Stimulated activated CD4-positive, alpha-beta T cell treated with anti-CD3 and anti-CD28 coated beads, Interleukin-4, amount 100 ng/mL, for 1 hour (primary cell): Measurements from ENCODE around the gene SLC38A8.

Experiments
- DNase-seq: peaks from one replicate; pipeline ENCODE4 v3.0.0-alpha.2; 2020

SLC38A8 gene

DNA sequence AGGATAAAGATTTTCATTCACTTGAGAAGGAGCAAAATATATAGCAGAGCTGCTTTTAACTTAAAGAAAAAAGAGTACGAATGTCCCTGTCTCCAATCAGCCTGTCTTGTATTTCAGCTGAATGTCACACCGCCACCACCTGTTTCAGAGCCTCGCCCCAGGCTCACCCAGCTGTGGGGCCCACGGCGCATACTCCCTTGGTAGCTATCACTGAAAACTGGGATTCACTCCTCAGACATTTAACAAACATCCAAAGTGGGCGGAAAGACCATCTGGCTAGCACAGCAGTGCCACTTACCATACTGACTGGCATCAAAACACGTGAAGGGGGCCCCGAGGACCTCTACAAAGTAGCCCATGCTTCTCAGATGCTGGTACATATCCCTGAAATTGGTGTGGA is 25.4 kb upstream of the SLC38A8 start:
- DNase-seq, result no peak

DNA sequence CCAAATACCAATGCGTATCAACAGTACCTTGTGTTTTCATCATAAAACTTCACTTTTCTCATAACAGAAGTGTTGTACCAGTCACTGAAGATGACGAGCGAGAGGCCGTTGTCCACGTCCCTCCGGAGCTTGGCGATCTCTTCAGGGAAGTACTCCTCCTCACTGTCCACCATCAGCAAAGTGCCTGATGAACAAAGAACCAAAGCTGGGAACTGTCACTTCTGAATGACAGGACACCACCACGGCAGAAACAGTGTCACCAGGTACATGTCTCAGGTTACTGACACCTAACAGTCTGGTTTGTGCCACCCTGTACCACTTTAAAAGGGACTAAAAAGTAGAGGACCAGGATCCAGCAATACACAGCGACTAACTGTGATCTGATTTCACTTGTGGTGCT is 25.0 kb upstream of the SLC38A8 start:
- no peak for DNase-seq

DNA sequence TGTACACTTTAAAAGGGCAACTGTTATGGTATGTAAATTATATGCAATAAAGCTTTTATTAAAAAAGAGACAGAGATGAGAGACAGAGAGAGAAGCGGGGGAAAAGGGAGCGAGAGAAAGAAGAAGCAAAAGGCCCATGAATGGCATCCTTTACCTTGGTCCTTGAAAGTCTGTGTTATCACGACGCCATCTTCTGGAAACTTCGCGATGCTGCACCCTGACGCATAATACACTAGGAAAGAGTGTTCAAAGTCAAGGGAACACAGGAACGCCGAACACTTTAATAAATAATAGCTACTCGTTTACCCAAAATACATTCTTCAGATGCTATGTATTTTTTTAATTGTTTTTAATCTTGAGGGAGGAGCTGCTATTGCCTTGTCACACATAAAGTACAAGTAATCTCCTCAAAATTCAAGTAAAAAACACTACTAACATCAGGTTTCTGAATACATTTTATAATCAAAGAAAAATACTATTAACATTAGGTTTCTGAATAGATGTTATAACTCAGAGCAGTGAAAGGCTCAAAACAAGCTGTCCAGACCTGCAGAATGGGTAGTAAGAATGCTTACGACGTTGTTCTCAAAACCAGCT is 23.0 kb upstream of the SLC38A8 start:
- DNase-seq, result peak; percentile 32

DNA sequence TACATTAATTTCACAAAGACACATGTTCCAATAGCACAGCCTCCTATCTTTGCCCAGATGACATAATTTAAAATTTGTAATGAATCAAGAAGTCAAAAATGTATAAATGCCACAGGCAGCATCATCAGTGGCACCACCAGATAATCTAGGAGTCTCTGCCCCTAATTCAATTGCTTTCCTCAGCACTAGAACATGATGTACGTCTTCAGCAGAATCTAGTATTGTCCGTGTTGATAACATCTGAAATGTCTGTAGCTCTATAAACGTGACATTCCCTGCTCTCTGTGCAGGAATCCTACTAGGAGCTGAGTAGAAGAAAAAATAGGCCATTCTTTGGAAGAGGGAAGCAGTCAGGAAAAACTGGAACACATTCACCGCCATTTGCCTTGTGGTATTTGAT is 21.4 kb upstream of the SLC38A8 start:
- DNase-seq, result no peak

DNA sequence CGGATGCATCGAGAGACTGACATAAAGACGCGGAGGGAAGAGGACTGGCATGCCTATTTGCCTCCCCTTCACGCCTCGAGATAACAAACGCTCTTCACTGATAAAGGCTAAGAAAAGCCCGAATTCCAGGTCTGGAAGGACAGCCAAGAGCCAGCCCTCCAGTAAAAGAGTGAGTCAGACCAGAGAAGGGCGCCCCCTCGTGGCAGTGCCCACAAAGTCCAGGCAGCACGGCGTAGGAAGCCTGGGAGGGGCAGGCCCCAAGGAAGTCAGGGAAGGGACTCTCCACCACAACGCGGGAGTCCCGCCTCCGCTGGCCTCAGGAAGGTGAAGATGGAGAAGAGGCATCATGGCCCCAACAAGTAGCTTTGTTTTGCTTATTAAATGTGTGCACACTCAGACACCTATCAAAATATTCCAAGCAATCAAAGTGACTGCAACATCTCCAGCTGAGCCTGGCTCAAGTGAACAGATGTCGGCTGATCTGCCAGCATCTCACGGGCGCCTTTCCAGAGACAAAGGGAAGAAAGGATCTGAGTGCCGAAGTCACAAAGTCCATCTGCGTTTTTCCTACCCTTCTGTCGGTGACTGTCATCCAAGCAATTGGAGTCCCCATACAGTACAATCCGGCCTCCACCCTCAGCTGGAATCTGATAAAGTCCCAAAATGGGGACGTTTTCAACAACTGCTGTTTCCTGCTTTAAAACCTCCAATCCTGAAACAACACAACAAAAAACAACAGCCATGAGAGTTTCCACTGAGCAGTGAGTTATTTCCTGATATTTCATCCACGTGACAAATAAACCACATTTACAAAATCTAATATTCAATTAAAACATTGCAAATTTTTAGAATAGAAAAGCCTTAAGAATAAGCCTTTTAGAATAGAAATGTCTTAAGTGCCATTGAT is 20.4 kb upstream of the SLC38A8 start:
- DNase-seq, result peak; percentile 70

DNA sequence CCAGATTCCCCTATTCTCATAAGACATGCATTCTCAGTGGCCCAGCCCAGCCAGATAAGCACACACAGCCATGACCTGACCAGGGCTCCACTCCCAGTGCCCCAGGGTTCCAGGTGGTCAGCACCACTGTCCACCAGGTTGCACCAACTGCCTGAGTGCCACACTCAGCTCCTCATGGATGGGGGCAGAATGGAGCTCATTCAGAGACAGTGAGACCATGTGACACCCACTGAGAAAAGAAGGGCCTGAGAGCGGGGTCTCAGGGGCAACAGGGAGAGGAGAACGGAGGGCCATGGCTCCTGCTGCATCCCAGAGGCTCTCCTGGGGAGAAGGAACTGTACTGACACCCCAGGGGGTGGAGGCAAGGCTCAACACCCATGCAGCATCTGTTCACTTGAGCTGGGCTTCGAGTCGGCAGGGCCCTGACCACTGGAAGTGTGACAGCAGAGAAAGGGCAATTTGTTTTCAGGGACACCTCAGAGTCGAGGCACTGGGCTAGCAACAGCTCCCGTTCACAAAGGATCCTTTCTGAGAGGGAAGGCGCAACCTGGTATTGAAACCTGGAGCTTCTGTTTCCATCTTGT is 18.7 kb upstream of the SLC38A8 start:
- no peak for DNase-seq

DNA sequence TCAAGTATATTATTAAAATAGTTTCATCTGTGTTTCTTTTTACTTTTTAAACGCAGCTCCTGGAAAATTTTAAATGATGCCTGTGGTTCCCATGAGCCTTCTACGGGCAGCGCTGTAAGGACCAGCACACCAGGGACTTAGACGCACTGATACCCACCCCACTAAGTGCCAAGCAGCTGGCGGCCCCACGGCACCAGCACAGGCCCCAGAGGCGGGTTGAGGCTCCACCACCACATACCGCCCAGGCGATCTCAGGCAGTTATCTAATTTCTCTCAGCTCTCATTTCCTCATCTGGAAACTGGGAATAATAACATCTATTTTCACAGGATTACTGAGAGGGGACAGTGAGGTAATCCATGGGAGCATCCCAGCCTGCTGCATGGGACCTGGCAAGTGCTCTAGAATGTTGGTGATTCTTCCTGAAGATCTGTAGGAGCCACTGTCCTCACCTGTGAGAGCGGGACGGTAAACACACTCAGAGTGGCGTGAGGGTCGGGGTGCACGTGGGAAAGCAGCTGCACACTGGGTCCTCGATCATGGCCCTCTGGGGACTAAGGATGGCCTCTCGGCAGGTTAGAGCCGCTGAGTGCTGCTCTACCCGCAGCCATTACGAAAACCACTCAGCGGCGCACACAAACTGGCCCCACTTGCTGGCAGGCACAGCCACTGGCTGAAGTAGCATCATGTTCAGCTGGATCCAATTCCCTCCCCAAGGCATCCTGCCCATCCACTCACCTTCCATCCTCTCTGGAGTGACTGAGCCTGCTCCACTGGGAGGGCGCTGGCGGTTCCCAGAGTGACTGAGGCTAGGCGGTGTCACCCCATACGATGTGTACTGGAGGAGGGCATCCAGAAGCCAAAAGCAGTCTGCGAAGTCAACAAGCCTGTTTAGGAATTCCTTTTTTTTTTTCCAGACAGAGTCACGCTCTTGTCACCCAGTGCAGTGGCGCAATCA is 17.6 kb upstream of the SLC38A8 start:
- DNase-seq, result no peak

DNA sequence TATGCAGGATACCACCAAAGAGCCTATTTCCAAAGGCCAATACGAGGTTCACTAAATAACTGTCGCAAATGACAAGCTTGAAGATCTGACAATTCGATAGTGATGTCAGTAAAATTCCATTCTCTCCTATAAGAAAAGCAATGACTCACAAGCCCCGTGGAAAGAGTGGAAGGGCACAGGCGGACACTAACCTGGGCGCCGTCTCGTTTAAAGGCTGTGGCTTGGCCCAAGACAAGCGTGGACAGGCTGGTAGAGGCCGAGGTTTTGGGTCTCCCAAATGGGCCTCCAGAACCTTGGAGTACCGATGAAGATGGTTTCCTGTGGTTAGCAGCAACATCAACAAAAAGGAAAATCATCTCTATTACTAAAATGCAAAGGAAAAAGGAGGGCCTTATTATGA is 16.5 kb upstream of the SLC38A8 start:
- DNase-seq, result no peak

DNA sequence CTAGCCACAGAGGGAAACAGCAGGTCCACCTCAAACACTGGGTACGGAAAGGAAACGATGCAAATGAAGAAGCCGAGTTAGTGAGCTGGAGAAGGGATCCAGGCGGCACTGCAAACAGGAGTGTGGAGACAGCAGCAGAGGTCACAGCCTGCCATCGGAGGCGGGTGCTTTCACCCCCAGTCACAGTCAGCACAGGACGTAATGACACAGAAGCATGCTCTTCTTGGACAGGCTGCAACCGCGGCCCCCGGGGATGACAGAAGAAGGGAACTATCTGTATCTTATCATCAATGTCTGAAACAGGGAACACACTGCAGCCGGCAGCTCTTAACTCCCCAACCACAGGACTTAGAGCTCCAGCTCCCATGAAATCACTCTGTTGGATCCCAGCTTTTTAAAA is 16.1 kb upstream of the SLC38A8 start:
- DNase-seq, result no peak

DNA sequence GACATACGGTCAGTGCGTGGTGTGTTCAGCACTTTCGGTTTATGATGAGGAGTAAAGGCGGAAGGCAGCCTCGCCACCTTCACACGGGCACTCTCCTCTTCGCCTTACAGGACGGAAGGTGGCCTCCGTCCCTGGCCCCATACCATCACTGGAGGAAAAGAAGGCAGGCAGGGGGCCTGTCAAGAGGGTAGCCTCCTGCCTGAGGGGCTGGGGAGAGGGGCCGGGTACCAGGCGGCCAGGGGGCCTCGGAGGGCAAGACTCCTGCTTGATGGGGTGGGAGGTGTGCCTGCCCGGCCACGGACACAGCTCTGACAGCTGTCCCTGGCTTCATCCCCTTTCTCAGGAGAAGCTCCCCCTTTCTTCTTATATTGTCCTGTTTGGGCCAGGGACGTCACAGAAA is 15.6 kb upstream of the SLC38A8 start:
- DNase-seq, result no peak

DNA sequence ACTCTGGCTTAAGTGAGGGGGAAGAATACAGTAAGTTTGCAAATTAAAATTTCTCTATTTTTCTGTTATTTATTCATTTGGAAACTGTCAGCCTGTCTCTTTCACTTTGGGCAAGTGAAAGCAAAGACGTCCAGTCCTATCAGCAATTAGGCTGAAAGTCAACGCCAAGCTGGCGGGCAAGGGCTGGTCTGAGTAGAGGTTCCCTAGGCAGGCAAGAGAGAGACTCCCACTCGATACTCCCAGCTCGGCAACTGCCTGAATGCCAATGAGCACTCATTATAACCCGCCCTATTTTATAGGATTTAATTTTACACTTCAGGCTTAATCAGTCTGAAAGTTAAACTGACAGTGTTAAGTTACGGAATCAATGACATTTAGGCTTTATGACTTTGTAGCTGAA is 14.3 kb upstream of the SLC38A8 start:
- no peak for DNase-seq

DNA sequence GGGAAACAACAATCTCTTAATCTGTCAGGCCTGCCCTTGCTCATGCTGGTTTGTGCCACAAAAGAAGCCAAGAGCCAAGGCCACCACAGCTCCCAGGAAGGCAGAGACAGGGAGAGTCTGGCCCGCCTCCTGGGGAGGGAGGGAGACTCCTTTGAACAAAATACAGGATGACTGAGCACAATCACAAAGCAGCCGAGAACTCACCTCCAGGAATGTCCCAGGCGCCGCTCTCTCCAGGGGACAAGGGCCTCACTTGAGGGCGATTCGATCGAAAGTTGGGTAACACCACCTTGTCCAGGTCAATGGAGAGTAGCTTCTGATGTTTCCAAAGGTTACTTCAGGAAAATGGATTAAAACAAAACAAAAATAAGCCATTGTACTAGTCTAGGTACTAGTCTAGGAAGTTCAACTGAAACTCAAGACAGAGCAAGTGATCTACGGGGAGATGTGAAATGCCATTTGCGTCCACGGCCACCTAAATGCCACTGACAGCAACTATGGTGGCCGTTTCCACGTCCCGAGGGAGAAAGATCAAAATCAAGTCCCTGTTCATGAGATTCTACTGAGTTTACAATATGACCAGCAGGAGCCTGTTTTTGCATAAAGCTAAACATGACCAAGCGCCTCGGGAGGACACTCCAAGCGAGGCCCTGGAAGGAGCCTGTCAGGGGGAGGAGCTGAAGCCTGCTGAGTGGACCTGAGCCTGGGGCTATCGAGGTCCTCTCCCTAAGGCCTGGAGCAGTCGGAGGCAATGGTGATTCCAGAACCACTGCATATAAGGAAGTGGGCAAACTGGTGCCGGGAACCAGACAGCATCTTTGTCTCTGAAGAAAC is 13.4 kb upstream of the SLC38A8 start:
- no peak for DNase-seq

DNA sequence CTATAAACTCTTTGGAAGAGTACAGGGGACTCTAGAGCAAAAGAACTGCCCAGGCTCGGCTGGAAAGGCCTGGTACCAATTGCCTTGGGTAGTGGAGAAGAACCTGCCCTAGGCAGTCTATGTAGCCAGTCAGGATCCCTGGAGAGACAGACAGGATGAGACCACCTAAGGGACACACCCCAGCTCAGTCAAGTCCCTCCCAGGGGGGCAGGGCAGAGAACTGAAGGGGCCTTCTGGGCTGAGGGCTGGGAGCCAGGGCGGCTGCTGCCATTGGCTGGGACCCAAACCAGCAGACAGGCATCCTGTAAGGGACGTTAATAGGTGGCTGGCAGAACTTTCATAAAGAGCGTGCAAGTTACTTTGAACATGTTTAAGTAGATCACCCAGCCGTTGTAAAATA is 12.8 kb upstream of the SLC38A8 start:
- DNase-seq, result no peak

DNA sequence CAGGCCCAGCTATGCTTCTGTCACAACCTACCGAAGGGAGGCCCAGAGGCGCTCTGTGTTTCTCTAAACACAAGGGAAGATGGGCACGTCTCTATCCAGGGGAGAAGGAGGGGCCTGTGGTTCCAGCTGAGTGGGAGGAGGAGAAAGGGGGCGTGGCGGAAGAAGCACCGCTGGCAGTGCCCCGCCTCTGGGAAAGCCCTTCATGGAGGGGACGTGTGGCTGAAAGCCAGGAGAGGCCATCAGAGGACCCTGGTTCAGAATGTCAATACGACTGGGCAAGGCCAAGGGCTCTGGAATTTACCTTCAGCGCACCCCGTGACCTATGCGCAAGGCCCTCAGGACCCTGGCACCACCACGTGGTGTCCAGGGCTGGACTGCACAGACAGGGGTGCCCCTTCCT is 12.3 kb upstream of the SLC38A8 start:
- DNase-seq, result no peak

DNA sequence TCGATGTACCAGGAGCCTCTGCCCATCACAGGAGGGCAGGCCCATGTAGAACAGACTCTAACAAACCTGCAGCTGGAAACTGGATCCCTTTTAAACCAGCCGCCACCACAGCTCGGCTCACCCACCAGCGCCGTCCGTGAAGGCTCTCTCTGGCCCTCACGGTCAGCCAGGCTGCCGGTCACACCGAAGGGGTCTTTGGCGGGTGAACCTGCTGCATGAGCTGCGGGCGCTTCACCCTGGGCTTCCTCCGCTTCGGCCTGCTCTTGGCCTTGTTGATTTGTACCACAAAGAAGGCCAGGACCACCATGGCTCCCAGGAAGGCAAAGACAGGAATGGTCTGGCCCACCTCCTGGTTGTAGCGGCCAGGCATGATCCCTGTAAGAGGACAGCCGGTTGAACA is 11.7 kb upstream of the SLC38A8 start:
- no peak for DNase-seq

DNA sequence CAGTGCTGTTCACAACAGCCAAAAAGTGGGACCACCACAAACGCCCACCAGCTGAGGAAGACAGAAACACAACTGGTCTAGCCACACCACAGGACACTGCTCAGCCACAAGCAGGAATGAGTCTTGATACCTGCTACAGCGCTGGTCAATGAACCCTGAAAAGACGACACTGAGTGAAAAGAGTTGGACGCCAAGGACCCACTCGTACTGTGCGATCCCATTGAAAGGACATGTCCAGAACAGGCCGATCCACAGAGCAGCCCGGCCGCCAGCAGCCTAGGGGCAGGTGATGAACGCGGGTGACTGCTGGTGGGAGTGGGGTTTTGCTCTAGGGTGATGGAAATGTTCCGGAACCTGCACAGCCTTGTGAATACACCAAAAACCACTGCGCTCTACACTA is 10.6 kb upstream of the SLC38A8 start:
- no peak for DNase-seq

DNA sequence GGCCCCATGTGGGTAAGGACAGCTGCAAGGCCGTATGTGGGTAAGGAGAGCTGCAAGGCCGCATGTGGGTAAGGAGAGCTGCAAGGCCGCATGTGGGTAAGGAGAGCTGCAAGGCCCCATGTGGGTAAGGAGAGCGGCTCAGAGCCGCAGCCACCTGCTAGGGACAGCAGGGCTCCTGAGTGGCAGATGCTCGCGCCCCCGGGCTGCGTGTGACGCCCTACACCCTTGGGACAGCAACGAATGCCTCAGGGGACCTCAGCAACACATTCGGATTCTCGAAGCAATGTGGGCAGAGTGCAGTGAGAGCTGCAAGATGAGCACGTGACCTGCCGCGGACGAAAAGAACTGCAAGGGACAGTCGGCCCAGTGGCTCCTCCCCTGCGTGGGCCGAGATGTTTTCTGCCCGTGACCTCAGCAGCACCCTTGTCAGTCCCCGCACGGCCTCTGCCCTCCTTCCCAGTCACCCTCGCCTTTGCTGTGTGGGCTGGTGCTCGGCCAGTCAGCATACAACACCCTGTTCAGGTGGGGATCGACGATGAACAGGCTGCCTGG is 9.6 kb upstream of the SLC38A8 start:
- DNase-seq, result no peak

DNA sequence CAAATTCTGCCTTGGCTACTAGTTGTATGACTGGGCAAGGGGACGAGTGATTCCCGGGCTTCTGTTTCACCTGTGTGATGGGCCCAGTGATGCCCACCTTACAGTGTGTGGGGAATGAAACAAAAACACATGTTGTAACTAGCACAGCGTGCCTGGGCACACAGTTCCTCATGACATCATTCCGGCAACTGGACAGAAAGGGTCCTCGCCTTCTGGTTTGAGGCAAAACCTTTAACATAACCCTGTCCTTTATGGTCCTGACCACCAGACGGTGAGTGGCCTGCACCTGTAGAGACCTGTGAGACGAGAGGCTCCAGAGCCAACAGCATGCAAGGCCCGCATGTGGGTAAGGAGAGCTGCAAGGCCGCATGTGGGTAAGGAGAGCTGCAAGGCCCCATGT is 7.7 kb upstream of the SLC38A8 start:
- no peak for DNase-seq

DNA sequence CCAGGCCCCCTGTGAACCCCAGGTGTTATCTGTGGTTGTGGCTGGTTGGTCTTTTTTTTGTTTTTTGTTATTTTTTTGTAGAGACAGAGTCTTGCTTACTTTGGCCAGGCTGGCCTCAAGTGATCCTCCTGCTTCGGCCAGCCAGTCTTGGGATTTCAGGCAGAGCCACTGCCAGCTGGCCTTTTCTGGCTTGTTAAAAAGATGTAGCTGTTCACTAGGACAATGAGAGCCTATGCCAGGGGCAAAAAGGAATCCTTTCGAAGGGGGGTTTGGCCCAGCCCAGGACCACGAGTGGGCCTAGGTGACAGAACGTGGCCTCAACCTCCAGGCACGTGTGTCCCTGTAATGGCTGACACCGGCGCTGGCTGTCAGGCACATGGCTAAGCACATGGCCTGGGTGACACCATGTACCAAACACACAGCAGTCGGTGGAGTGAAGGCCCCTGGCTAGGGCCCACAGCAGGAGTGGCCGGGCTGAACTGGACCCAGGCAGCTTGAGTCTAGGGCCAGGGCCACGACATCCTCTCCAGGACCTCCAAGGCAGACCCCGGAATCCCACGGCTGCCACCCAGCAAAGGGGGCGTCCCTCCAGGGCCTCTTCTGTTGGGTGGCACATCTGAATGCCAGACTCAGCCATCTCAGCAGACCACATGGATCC is 6.9 kb upstream of the SLC38A8 start:
- no peak for DNase-seq

DNA sequence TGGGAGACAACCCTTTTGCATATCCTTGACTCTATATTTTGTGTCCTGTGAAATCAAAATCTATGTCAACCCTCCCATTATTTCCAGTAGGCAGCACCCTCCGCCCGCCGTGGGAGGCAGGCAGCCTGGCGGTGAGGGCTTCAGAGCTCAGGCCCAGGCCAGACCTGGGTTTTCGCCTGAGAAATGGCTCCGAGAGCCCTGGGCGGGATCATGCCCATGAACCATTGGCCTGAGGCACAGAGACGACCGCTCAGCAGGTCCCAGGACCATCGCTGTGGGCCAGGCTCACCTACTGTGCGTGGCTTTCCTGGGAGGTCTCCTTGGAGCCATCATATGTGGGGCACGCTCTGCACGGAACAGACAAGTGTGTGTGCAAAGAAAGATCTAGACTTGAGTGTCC is 6.3 kb upstream of the SLC38A8 start:
- no peak for DNase-seq

DNA sequence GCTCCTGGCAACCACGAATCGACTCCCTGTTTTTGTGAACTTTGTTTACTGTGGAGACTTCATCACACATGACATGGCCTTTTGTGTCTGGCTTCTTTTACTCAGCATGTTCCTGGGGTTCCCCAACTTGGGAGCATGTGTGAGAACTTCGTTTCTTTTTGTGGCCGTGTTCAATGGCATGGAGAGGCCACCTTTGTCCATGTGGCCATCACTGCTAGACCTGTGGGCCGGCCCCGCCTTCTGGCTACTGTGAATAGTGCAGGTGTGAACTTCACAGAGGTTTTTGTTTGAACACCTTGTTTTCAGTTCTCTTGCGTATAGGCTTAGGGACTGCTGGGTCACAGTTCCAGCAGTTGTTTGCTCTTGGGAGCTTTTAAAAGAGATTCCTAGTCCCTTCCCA is 5.7 kb upstream of the SLC38A8 start:
- no peak for DNase-seq
